GM12891 (cell line): ENCODE results near the gene MYO9A.
A peak's percentile ranks its signal among the peaks of the same experiment; 100 is the strongest.

Source experiments
- DNase-seq: peaks from one replicate; pipeline ENCODE4 v3.0.0; 2011; ENCODE audit warnings: low spot score; ENCODE audit not compliant: insufficient read length
- FAIRE-seq: peaks from 2 replicates; lab custom pipeline; 2011; peaks lifted over from hg19 to GRCh38; lab: Jason Lieb, UNC
- PAX5 ChIP-seq: IDR thresholded peaks from 2 replicates; pipeline ENCODE4 v1.6.1; 2011; ENCODE audit warnings: low read length, moderate library complexity, mild to moderate bottlenecking; ENCODE audit not compliant: insufficient read depth, severe bottlenecking
- POLR2A ChIP-seq: IDR thresholded peaks from 2 replicates; pipeline ENCODE4 v1.6.1; 2011; ENCODE audit warnings: low read depth, low read length, control low read depth
- POLR2AphosphoS5 ChIP-seq: IDR thresholded peaks from 2 replicates; pipeline ENCODE4 v1.6.1; 2011; ENCODE audit warnings: low read depth, low read length, control low read depth
- POU2F2 ChIP-seq: IDR thresholded peaks from 2 replicates; pipeline ENCODE4 v1.6.1; 2011; ENCODE audit warnings: low read depth, mild to moderate bottlenecking, control low read depth, low read length, moderate library complexity
- SPI1 ChIP-seq: IDR thresholded peaks from 2 replicates; pipeline ENCODE4 v1.6.1; 2011; ENCODE audit warnings: low read depth, low read length, control low read depth
- TAF1 ChIP-seq: IDR thresholded peaks from 2 replicates; pipeline ENCODE4 v1.6.1; 2011; ENCODE audit warnings: low read depth, low read length, control low read depth

Gene MYO9A

GRCh38 chr15:72160696-72161245, 42.8 kb upstream of the MYO9A start:
- TF ChIP-seq POU2F2 (no peak), PAX5 (no peak), SPI1 (no peak), TAF1 (no peak), POLR2A (no peak), POLR2AphosphoS5 (no peak)
- FAIRE-seq (no peak), DNase-seq (no peak)

DNA sequence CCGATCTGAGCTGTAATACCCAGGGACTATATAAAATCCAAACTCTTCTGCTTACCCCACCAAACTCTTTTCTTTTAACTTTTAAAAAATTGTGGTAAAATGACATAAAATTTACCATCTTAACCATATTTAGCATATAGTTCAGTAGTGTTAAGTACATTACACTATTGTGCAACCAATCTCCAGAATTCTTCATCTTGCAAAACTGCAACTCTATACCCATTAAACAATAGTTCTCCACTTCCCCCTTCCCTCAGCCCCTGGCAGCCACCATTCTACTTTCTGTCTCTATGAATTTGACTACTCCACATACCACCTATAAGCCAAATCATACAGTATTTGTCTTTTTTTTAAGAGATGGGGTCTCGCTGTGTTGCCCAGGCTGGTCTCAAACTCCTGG, 39.0 kb upstream of the MYO9A start:
- DNase-seq (no peak), FAIRE-seq (no peak)
- TF ChIP-seq POLR2A, result no peak
- TF ChIP-seq TAF1, result no peak
- no peak for TF ChIP-seq POU2F2
- no peak for TF ChIP-seq SPI1
- TF ChIP-seq PAX5, result no peak
- TF ChIP-seq POLR2AphosphoS5, result no peak

DNA sequence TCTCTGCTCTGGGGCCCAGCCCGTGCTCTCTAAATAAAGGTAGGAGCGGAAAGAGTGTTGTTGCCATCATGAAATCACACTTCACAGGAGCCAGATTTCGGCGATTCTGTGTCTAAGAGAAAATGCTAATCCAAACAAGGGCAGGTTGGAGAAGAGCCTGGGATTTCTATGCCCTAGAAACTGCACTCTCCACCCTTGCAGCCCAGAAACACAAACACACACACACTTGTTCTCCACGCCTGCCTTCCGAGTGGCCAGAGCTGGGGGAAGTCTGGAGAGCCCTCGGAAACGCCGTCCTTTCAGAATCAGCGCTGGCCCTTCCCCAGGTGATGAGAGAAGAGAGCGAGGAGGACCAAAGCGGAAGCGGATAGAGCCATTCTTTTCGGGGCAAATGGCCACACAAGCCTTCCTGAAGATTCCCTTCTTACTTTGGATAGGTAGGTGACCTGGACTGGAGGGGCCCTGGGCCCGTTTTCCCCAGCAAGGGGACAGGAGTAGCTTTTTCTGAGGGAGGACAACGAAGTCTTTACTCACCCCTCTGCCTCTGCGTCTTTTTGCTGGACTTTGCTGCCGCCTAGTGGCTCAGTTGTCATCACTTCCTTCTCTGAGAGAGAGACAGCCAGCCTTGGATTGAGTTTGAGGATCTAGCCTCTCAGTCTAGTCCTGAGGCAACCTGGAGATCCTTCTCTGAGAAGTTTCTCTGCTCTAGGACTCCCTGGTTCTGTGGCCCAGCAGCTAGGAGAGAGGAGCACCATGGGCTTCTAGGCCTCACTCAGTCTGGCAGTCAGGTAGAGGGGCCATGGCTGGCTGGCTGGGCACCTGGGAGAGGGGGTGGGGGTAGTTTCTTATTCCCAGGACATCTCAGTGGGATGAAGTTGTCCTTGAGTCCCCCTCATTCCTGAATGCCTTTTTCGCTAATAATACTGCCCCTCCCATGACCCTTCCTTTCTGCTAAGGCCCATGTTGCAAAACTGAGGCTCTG, 38.0 kb upstream of the MYO9A start:
- TF ChIP-seq POLR2AphosphoS5 (no peak), SPI1 (0 out of 2 replicates have a peak, but pooled peaks have one; percentile 48)
- FAIRE-seq, result peak; percentile 95
- DNase-seq, result peak; percentile 58

- no peak for TF ChIP-seq TAF1
- no peak for TF ChIP-seq PAX5
- TF ChIP-seq POLR2AphosphoS5, result no peak
- no peak for TF ChIP-seq SPI1
- no peak for TF ChIP-seq POLR2A
- no peak for DNase-seq
- FAIRE-seq, result peak; percentile 81
These were observed 37.2 kb upstream of the MYO9A start for GRCh38 chr15:72155003-72155621.

GRCh38 chr15:72154316-72154715, 36.4 kb upstream of the MYO9A start:
- DNase-seq (no peak), FAIRE-seq (no peak)
- TF ChIP-seq POLR2AphosphoS5, result no peak
- no peak for TF ChIP-seq TAF1
- no peak for TF ChIP-seq POU2F2
- no peak for TF ChIP-seq PAX5
- no peak for TF ChIP-seq POLR2A
- TF ChIP-seq SPI1, result no peak

DNA sequence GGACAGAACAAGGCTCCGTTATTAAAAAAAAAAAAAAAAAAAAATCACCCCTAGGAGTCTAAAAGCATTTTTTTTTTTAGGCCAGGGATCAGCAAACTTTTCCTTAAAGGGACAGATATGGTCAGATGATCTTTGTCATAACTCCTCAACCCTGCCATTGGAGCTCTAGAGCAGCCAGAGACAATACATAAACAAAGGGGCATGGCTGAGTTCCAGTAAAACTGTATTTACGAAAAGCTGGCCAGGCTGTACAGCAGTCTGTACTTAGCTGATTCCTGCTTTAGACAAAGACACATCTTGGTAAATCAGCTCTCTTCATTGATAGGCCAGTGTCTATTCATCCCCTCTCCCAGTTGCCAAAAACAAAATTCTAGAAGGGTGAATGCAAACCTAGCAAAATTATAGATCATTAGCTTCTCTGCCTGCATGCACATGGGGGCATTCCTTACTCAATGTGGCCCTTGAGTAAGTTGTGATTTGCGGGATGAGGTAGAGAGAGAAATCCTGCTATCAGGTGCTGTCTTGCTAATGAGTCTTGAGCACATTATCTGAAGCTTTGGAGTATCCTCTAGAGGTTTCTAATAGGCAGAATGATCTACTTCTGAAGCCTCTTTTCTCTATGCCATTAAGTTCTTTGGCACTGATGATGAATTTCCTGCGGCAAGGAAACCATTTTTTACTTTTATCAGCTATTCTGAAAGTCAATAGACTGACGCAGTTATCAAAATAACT, 35.5 kb upstream of the MYO9A start:
- DNase-seq (no peak), FAIRE-seq (no peak)
- TF ChIP-seq SPI1, result no peak
- no peak for TF ChIP-seq TAF1
- TF ChIP-seq POLR2A, result no peak

GRCh38 chr15:72147418-72147817, 29.5 kb upstream of the MYO9A start:
- DNase-seq, result no peak
- TF ChIP-seq SPI1, result no peak
- no peak for TF ChIP-seq POLR2AphosphoS5
- TF ChIP-seq POLR2A, result no peak
- no peak for TF ChIP-seq TAF1
- TF ChIP-seq POU2F2, result no peak
- TF ChIP-seq PAX5, result no peak
- FAIRE-seq, result no peak

- no peak for DNase-seq
- TF ChIP-seq PAX5 (no peak), SPI1 (no peak), POLR2AphosphoS5 (no peak), POU2F2 (no peak), TAF1 (no peak), POLR2A (no peak)
- no peak for FAIRE-seq
These were observed 29.0 kb upstream of the MYO9A start for GRCh38 chr15:72146934-72147333.

GRCh38 chr15:72146221-72146620, 28.3 kb upstream of the MYO9A start:
- TF ChIP-seq POLR2AphosphoS5 (no peak), TAF1 (no peak), PAX5 (no peak), POLR2A (no peak), SPI1 (no peak), POU2F2 (no peak)
- FAIRE-seq, result no peak
- DNase-seq, result no peak
